ENCODE measurements around the gene SLX4IP. TPM values are rescaled to one million over a fixed set of nuclear protein-coding genes. Genes with fewer than 3 reads are reported as not detected.
"Not testable (repeated sequence)": the region's sequence is repeated elsewhere in the genome, so short reads cannot be mapped to it uniquely, and the experiment has no call there.

Gene SLX4IP
- total RNA-seq, 2 experiments from 2014 or later = 7.6 to 8.5 TPM

DNA sequence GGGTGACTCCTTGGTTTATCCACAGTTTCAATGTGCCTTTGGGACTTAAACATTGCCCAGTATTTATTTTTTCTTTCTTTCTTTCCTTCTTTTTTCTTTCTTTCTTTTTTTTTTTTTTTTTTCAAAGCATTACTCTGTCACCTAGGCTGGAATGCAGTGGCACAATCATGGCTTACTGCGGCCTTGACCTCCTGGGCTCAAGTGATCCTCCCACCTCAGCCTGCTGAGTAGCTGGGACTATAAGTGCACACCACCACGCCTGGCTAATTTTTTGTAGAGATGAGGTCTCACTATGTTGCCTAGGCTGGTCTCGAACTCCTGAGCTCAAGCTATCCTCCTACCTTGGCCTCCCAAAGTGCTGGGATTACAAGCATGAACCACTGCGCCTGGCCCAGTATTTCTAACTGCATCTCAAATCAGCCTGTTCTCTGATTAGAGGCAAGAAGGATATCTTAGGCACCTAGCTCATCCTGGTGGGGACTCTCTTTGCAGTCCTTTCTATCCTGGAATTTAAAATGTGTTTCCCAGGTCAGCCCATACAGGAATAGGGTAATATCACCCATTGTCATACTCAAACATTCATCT, 182.5 kb downstream of the SLX4IP start:
- H3K9me3 Mint-ChIP-seq; H3K4me3 Mint-ChIP-seq; POLR2A ChIA-PET; H3K27me3 Mint-ChIP-seq; H3K27ac Mint-ChIP-seq; ATAC-seq (ENCODE audit: low read depth); H3K4me1 Mint-ChIP-seq; DNase-seq: not testable (repeated sequence)
- peaks cover 13% of the 10 kb centered on the region for H3K36me3 Mint-ChIP-seq

DNA sequence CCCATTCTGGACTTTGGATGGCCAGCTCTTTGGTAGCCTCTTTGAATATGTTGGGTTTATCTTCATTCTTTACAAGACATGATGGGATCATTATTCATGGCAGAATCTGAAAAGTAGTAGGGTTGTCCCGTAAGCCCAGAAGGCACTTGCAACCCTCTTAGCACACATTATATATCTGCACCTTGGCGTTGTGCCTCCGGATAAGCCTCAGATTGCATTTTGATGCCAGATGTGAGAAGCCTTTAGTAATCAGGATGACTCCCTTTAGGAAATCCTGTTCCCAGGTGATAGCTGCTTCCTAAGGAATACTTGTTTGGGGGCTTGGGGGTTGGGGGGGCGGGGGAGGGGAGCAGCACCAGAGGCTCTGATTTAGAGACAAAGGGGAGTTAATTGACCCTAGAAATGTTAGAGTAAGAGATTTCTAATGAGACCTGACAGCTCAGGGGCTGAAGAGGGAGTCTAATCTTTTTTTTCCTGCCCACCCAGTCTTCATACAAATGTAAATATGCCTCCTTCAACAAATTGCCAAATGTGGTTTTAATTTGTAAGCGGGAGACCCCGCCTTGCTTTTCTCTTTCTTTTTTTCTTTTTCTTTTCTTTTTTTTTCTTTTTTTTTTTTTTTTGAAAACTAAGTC, 183.6 kb downstream of the SLX4IP start:
- Mint-ChIP-seq H3K36me3 (peaks cover 15% of the 10 kb centered on the region), H3K4me1 (no peaks in the 10 kb centered on the region), H3K27me3 (no peaks in the 10 kb centered on the region), H3K27ac (no peak overlapping the region), H3K9me3 (no peaks in the 10 kb centered on the region), H3K4me3 (no peak overlapping the region)
- POLR2A ChIA-PET = no interaction called here
- no peak for ATAC-seq (ENCODE audit: low read depth)
- DNase-seq = no peak

DNA sequence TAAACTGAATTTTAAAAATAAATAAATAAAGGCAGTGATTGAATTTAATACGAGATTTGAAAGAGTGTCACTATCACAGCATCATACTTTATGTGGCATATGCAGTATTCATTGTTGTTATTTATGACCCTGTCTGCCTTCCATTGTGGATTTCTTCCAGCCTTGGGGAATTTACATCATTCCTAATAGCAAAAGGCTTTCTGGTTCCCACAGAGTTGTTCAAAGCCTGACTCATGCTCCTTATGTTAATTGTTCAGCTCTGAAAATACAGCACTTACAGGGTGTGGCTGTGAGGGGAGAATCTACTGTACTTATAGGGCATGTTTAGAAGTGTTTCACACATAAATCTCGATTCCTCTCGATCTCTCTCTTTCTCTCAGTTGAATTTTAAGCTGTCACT, 184.3 kb downstream of the SLX4IP start:
- Mint-ChIP-seq H3K4me1 (no peaks in the 10 kb centered on the region), H3K4me3 (no peak overlapping the region), H3K9me3 (no peaks in the 10 kb centered on the region), H3K36me3 (peaks cover 20% of the 10 kb centered on the region), H3K27ac (no peak overlapping the region), H3K27me3 (no peaks in the 10 kb centered on the region)
- no peak for DNase-seq
- ATAC-seq (ENCODE audit: low read depth) = no peak
- POLR2A ChIA-PET = no interaction called here

DNA sequence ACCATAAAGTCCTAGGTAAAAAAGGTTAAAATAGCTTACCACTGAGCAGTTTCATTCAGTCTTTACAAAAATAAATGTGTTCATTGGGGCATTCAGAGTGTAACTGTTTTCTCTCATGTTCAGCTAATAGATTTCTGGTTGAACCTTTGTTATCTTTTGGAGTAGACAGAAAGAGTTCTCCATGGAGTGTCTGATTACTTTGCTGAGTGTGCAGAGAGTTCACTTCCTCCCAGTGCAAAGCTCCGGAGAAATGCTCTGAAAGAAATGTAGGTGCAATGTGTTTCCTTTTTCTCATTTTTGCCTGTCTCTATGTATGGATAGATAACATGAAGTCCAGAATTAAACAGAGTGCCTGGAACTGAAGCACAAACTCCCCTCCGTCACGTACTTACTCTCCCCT, 186.0 kb downstream of the SLX4IP start:
- Mint-ChIP-seq H3K4me3 (no peak overlapping the region), H3K27ac (no peak overlapping the region), H3K4me1 (no peaks in the 10 kb centered on the region), H3K27me3 (no peaks in the 10 kb centered on the region), H3K36me3 (peaks cover 13% of the 10 kb centered on the region), H3K9me3 (no peaks in the 10 kb centered on the region)
- POLR2A ChIA-PET = no interaction called here
- ATAC-seq (ENCODE audit: low read depth) (no peak), DNase-seq (no peak)

DNA sequence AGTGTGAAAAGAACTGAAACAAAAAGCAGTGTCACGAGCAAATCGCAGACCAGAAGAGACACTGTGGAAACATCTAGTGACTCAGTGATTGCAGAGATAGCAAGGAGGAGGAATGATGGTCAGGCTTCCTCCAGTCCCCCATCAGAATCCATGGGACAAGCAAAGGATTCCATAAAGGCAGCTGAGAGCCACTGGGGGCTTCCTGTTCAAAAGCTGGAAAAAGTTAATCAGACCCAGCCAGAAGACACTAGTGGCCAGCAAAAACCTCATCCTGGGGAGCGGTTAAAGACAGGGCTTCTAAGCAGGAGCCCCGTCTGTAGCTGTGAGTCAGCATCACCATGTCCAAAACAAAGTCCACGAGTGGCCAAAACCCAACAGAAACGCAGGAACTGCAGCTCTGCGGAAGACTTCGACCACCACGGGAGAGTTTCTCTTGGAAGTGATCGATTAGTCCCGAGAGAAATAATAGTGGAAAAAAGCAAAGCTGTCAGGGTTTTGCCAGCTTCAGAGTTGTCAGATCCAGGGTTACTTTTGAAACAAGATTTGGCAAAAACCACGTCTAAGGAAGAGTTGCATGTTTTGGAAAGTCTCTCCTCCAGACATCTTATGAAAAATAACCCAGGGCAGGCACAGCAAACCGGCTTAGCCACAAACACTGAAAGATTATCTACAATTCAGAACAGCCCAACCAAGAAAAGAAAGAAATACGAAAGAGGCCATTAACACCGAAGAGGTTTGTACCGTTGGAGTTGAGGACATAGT, 187.7 kb downstream of the SLX4IP start:
- Mint-ChIP-seq H3K4me3 (no peak overlapping the region), H3K27me3 (no peaks in the 10 kb centered on the region), H3K36me3 (peaks cover 10% of the 10 kb centered on the region), H3K9me3 (no peaks in the 10 kb centered on the region), H3K27ac (no peak overlapping the region), H3K4me1 (no peaks in the 10 kb centered on the region)
- ATAC-seq (ENCODE audit: low read depth) (no peak), DNase-seq (no peak)
- POLR2A ChIA-PET = no interaction called here

DNA sequence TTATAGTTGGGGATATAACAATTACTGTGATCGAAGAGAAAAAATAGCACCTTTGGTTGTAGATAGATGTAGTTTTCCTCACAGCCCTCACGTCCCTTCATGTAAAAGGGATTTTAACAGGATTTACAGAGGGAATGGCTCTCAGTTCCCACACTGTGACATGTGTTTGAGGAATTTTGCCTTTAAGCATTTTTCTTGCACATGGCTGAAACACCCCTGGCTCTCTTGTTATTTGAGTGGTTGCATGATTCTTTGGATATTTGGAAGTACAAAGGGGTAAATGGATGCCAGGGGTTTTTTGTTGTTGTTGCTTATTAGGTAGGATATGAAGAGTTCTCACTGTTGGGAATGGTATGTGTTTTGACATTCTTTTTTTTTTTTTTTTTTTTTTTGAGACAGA, 190.5 kb downstream of the SLX4IP start:
- ATAC-seq (ENCODE audit: low read depth) = no peak
- peaks cover 12% of the 10 kb centered on the region for H3K36me3 Mint-ChIP-seq
- DNase-seq = no peak
- no peak overlapping the region for H3K4me3 Mint-ChIP-seq
- H3K4me1 Mint-ChIP-seq = no peaks in the 10 kb centered on the region
- no peaks in the 10 kb centered on the region for H3K27me3 Mint-ChIP-seq
- H3K27ac Mint-ChIP-seq = no peak overlapping the region
- H3K9me3 Mint-ChIP-seq = no peaks in the 10 kb centered on the region
- POLR2A ChIA-PET = no interaction called here

DNA sequence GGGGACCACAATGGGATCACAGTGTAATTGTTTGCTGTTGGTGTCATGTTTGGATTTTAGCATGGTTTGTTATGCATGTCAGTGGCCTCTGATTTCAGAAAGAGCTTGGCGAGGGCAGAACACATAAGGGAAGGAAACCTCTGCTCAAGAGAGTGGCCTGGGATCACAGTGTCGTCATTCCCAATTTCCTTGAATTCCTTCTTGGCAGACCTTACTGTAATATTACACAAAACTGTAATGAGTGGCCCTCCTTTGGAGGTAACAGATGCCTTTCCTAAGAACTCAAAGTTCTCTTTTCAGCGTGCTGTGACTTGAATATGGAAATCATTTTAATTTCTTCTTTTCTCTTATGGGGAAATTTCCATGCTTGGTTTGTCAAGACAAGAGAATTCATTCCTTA, 191.8 kb downstream of the SLX4IP start:
- POLR2A ChIA-PET = no interaction called here
- ATAC-seq (ENCODE audit: low read depth) (no peak), DNase-seq (no peak)
- H3K36me3 Mint-ChIP-seq = peaks cover 11% of the 10 kb centered on the region
- no peak overlapping the region for H3K4me3 Mint-ChIP-seq
- H3K4me1 Mint-ChIP-seq = no peaks in the 10 kb centered on the region
- H3K27me3 Mint-ChIP-seq = no peaks in the 10 kb centered on the region
- no peak overlapping the region for H3K27ac Mint-ChIP-seq
- no peaks in the 10 kb centered on the region for H3K9me3 Mint-ChIP-seq

- POLR2A ChIA-PET = no interaction called here
Observed at GRCh38 chr20:10629946-10630650, 195.0 kb downstream of the SLX4IP start.

GRCh38 chr20:10631126-10631525, 196.0 kb downstream of the SLX4IP start:
- Mint-ChIP-seq H3K4me1 (peaks cover 3% of the 10 kb centered on the region), H3K27me3 (no peaks in the 10 kb centered on the region), H3K27ac (no peak overlapping the region), H3K4me3 (no peak overlapping the region), H3K36me3 (peaks cover 3% of the 10 kb centered on the region), H3K9me3 (no peaks in the 10 kb centered on the region)
- DNase-seq (no peak), ATAC-seq (ENCODE audit: low read depth) (no peak)
- POLR2A ChIA-PET = no interaction called here

More at GRCh38 chr20:10629946-10630650, 195.0 kb downstream of the SLX4IP start:
- Mint-ChIP-seq H3K9me3 (no peaks in the 10 kb centered on the region), H3K4me1 (peaks cover 3% of the 10 kb centered on the region), H3K27ac (no peak overlapping the region), H3K36me3 (peaks cover 4% of the 10 kb centered on the region), H3K27me3 (no peaks in the 10 kb centered on the region), H3K4me3 (no peak overlapping the region)
- DNase-seq (no peak), ATAC-seq (ENCODE audit: low read depth) (no peak)

DNA sequence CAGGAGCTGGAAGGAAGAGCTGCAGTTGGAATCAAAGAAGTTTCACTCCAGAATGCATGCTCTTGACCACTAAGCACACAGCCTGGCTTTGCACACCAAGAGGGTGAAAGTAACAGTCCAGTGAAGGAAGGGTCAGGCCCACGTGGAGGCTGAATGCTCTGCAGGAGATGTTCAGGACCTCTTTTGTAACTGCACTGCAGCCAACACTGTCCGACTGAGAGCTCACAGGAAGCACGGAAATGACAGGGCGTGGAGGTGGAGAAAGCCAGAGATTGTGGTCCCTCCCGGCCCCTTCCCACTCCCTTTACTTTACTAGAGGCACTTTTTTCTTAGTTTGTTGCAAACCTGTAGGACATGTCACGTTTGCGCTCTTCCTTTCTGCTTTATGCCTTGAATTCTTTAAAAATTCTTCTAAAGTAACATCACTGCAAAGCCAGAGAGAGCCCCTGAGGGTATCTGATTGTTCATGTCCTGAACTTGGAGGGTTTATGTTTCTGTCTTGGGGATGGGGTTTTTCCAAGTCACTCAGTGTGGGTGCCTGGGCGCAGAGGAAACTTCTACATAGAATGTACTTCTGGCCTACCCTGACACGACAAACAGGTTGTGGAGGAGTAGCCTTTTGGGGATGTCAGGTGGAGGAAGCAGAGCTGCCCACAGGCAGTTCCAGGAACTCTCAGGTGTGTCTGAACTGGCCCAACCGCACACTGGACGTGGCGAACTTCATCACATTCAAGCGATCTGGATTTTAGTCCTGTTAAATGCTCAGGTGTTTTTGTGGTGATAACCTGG, 197.8 kb downstream of the SLX4IP start:
- peaks cover 3% of the 10 kb centered on the region for H3K36me3 Mint-ChIP-seq
- no peaks in the 10 kb centered on the region for H3K9me3 Mint-ChIP-seq

DNA sequence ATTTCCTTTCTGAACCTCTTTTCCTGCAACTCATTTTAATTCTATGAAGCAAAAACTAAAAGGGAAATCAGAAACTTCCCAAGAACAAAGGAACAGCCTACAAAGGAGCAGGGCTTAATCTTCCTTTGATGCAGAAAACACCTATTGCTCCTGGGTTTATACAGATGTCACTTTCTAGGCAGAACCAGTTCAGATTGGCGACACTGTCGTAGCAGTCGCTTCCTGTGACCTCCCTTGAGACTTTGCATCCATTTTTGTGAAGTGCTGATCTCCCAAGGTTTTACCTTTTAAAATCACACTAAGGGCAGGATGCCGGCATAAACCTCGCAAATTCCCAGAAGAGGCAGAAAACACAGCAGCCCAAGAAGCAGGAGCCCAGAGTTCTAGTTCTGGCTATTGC, 198.6 kb downstream of the SLX4IP start:
- no peak for DNase-seq
- H3K4me1 Mint-ChIP-seq = peaks cover 3% of the 10 kb centered on the region
- no peaks in the 10 kb centered on the region for H3K9me3 Mint-ChIP-seq
- H3K27ac Mint-ChIP-seq = no peak overlapping the region
- peaks cover 5% of the 10 kb centered on the region for H3K36me3 Mint-ChIP-seq
- no peaks in the 10 kb centered on the region for H3K27me3 Mint-ChIP-seq
- POLR2A ChIA-PET = no interaction called here
- no peak for ATAC-seq (ENCODE audit: low read depth)
- no peak overlapping the region for H3K4me3 Mint-ChIP-seq

More for the DNA sequence above, 197.8 kb downstream of the SLX4IP start:
- DNase-seq (no peak), ATAC-seq (ENCODE audit: low read depth) (no peak)
- H3K4me3 Mint-ChIP-seq = no peak overlapping the region
- peaks cover 3% of the 10 kb centered on the region for H3K4me1 Mint-ChIP-seq
- no peaks in the 10 kb centered on the region for H3K27me3 Mint-ChIP-seq
- no peak overlapping the region for H3K27ac Mint-ChIP-seq
- POLR2A ChIA-PET = no interaction called here

GRCh38 chr20:10634211-10634610, 199.1 kb downstream of the SLX4IP start:
- H3K27me3 Mint-ChIP-seq = no peaks in the 10 kb centered on the region
- H3K4me3 Mint-ChIP-seq = no peak overlapping the region
- H3K9me3 Mint-ChIP-seq = no peaks in the 10 kb centered on the region
- H3K36me3 Mint-ChIP-seq = peaks cover 5% of the 10 kb centered on the region
- POLR2A ChIA-PET = no interaction called here
- no peak overlapping the region for H3K27ac Mint-ChIP-seq
- ATAC-seq (ENCODE audit: low read depth) (no peak), DNase-seq (no peak)
- H3K4me1 Mint-ChIP-seq = peaks cover 3% of the 10 kb centered on the region

All from activated naive CD8-positive, alpha-beta T cell treated with anti-CD3 and anti-CD28 coated beads, Interleukin-2, amount 10 ng/mL, durations not matched to agents 7 days and 5 days (primary cell).